Measurements from ENCODE around the gene CHFR. TPM values are rescaled to one million over a fixed set of nuclear protein-coding genes. Genes with fewer than 3 reads are reported as not detected.

CHFR gene
- total and polyA plus RNA-seq, 3 donors from 2014 or later, result 62.2 to 100 (median 89.6) TPM

GRCh38 chr12:132833341-132833740, 54.1 kb downstream of the CHFR start:
- 92 to 96% methylated on average over 8 of the region's 8 CpGs for WGBS, 2 donors
- intact Hi-C loops (cut with DNase I; ENCODE audit: low total_unique reads), result no loop called here
- Histone ChIP-seq H3K27ac (no peak overlapping the region), H3K9me3 (no peaks in the 10 kb centered on the region), H3K4me3 (no peak overlapping the region), H3K27me3 (no peaks in the 10 kb centered on the region), H3K36me3 (ENCODE audit: low read depth, missing control alignments) (no peaks in the 10 kb centered on the region), H3K4me1 (peaks cover 10% of the 10 kb centered on the region)
- no peak for TF ChIP-seq POLR2A (IDR thresholded peaks at IDR 0.05)
- no peak for TF ChIP-seq CTCF (IDR thresholded peaks at IDR 0.05)
- no peak for DNase-seq

DNA sequence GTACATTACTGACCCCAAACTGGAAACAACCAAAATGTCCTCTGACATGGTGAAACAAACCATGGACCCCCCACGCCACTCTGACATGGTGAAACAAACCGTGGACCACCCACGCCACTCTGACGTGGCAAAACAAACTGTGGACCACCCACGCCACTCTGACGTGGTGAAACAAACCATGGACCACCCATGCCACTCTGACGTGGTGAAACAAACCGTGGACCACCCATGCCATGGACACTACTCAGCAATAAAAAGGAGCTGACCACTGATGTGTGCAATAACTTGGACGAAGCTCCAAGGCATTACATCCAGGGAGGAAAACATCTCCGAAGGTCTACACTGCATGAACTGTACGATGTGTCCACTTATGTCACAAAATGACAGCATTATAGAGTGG, 55.6 kb downstream of the CHFR start:
- DNase-seq, result no peak
- Histone ChIP-seq H3K9me3 (no peaks in the 10 kb centered on the region), H3K4me1 (peaks cover 12% of the 10 kb centered on the region), H3K27ac (no peak overlapping the region), H3K27me3 (no peaks in the 10 kb centered on the region), H3K4me3 (no peak overlapping the region), H3K36me3 (ENCODE audit: low read depth, missing control alignments) (no peaks in the 10 kb centered on the region)
- intact Hi-C loops (cut with DNase I; ENCODE audit: low total_unique reads), result no loop called here
- WGBS, 2 donors, result 92% methylated on average over 11 of the region's 11 CpGs
- TF ChIP-seq POLR2A (IDR thresholded peaks at IDR 0.05), result no peak
- TF ChIP-seq CTCF (IDR thresholded peaks at IDR 0.05), result no peak

- Histone ChIP-seq H3K4me3 (peak within 1 kb of the TSS; percentile 90), H3K4me1 (peaks cover 13% of the 10 kb centered on the region), H3K9me3 (no peaks in the 10 kb centered on the region), H3K27me3 (no peaks in the 10 kb centered on the region), H3K36me3 (ENCODE audit: low read depth, missing control alignments) (no peaks in the 10 kb centered on the region), H3K27ac (peak within 1 kb of the TSS; percentile 98)
- intact Hi-C loops (cut with DNase I; ENCODE audit: low total_unique reads), result no loop called here
- 4 to 5% methylated on average over 14 to 74 of the region's 78 CpGs for WGBS, 2 donors
- TF ChIP-seq POLR2A (IDR thresholded peaks at IDR 0.05), result no peak
- TF ChIP-seq CTCF (IDR thresholded peaks at IDR 0.05), result no peak
- DNase-seq, result peak; percentile 97
These were observed 58.5 kb downstream of the CHFR start, which contains the start of gene GOLGA3 for GRCh38 chr12:132828706-132829534. TSS of gene GOLGA3 (minus strand) at chr12:132828869. CDS start at chr12:132822128, 6,741 bp downstream.

DNA sequence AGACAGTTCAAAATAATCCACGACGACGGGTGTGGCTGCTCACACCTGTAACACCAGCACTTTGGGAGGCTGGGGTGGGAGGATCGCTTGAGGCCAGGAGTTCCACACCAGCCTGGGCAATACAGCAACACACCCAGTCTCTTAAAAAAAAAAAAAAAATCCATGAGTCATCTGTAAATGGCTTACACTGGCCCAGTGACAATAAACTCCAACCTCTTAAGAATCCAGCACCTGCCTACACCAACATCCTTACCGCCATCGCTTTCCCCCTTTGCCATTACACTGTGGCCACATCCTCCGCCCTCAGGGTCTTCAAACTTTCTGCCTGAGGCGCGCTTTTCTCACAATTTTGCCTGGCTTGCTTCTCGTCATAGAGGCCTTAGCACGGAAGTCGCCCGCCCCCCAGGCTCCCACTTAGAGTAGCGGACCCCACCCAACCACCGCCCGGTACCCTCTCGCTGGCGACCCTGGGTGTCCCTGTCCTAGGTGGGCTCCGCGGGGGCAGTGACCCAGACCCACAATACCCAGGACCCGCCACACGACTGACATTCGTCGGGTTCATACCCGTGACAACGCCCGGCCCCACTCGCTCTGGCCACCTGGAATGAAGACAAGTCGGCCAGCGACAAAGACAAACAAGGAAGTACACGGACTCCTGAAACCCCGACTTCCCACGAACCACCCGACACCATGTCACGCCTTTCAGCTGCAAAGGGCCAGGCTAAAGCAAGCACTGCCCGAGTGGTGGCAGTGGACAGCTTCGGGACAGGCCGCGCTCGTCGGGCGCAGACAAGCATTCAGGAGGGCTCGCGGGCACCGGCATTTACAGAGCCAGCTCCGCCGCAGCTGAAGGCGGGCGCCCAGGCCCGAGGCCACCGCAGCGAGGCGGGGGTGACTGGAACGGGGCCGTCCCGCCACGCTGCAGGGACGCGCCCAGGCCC, 59.4 kb downstream of the CHFR start:
- peaks cover 13% of the 10 kb centered on the region for H3K4me1 ChIP-seq
- DNase-seq, result peak; percentile 39
- H3K4me3 ChIP-seq, result peak overlapping the region; percentile 90
- intact Hi-C loops (cut with DNase I; ENCODE audit: low total_unique reads), result no loop called here
- H3K9me3 ChIP-seq, result no peaks in the 10 kb centered on the region
- no peaks in the 10 kb centered on the region for H3K36me3 ChIP-seq (ENCODE audit: low read depth, missing control alignments)
- peak overlapping the region; percentile 18 to 98 for H3K27ac ChIP-seq
- WGBS, 2 donors, result 9 to 16% methylated on average over 28 to 59 of the region's 59 CpGs
- H3K27me3 ChIP-seq, result no peaks in the 10 kb centered on the region
- no peak for TF ChIP-seq POLR2A (IDR thresholded peaks at IDR 0.05)
- TF ChIP-seq CTCF (IDR thresholded peaks at IDR 0.05), result no peak

Data from testis (tissue), 3 donors.